Glutamatergic neuron (in vitro differentiated cells): ENCODE results near the gene YJU2. TPM values are rescaled to one million over a fixed set of nuclear protein-coding genes. Genes with fewer than 3 reads are reported as not detected.

Experiments used
- DNase-seq: peaks from one replicate; pipeline ENCODE4 v3.0.0; 2022
- H3K27ac Mint-ChIP-seq: one replicate; pipeline ENCODE4 v1.8.0; 2020; ENCODE audit warnings: mild to moderate bottlenecking, mixed read lengths, inconsistent platforms; ENCODE audit not compliant: unreplicated experiment
- H3K27me3 Mint-ChIP-seq: one replicate; pipeline ENCODE4 v1.8.0; 2020; ENCODE audit warnings: mild to moderate bottlenecking, moderate library complexity, mixed read lengths, inconsistent platforms; ENCODE audit not compliant: unreplicated experiment
- H3K36me3 Mint-ChIP-seq: one replicate; pipeline ENCODE4 v1.8.0; 2020; ENCODE audit warnings: mild to moderate bottlenecking, mixed read lengths, inconsistent platforms; ENCODE audit not compliant: unreplicated experiment
- H3K4me1 Mint-ChIP-seq: one replicate; pipeline ENCODE4 v1.8.0; 2020; ENCODE audit warnings: mild to moderate bottlenecking, low read depth, mixed read lengths, inconsistent platforms; ENCODE audit not compliant: unreplicated experiment
- H3K4me3 Mint-ChIP-seq: one replicate; pipeline ENCODE4 v1.8.0; 2020; ENCODE audit warnings: mild to moderate bottlenecking, mixed read lengths, inconsistent platforms; ENCODE audit not compliant: unreplicated experiment
- H3K9me3 Mint-ChIP-seq: one replicate; pipeline ENCODE4 v1.8.0; 2020; ENCODE audit warnings: mild to moderate bottlenecking, moderate library complexity, mixed read lengths, inconsistent platforms; ENCODE audit not compliant: unreplicated experiment
- CTCF ChIP-seq: fragments of 200-600 bp; sonication (generic); IDR thresholded peaks from one replicate; pipeline ENCODE4 v1.5.0; 2021; ENCODE audit not compliant: partially characterized antibody, unreplicated experiment
- total RNA-seq: library from RNA; stranded (reverse); fragmentation: NEBNext Ultra II Directional; extraction: Animal tissue kit (Norgen Biotek cat#: 25700); gene quantifications from one replicate; pipeline ENCODE4 v1.2.1, GENCODE V29; 2021; ENCODE audit not compliant: unreplicated experiment

The YJU2 gene
- total RNA-seq, 1 donor from 2014 or later: 18.7 TPM

- no peak for DNase-seq
- no peak overlapping the region for H3K27ac Mint-ChIP-seq
- peaks cover 8% of the 10 kb centered on the region for H3K9me3 Mint-ChIP-seq
- no peaks in the 10 kb centered on the region for H3K36me3 Mint-ChIP-seq
- no peak for TF ChIP-seq CTCF
- H3K4me3 Mint-ChIP-seq: peak overlapping the region; percentile 16
- H3K4me1 Mint-ChIP-seq: peaks cover 6% of the 10 kb centered on the region
- H3K27me3 Mint-ChIP-seq: peaks cover 10% of the 10 kb centered on the region
Observed at GRCh38 chr19:4301590-4302242, 54.8 kb downstream of the YJU2 start.

- peak within 1 kb of the TSS; percentile 16 for H3K4me3 Mint-ChIP-seq
- peaks cover 7% of the 10 kb centered on the region for H3K4me1 Mint-ChIP-seq
- DNase-seq: no peak
- H3K27ac Mint-ChIP-seq: no peak within 1 kb of the TSS
- peaks cover 8% of the 10 kb centered on the region for H3K9me3 Mint-ChIP-seq
- peaks cover 12% of the 10 kb centered on the region for H3K27me3 Mint-ChIP-seq
- H3K36me3 Mint-ChIP-seq: no peaks in the 10 kb centered on the region
- no peak for TF ChIP-seq CTCF
Observed at GRCh38 chr19:4302243-4302640, 55.4 kb downstream of the YJU2 start, which contains the start of gene TMIGD2. Gene TMIGD2 (minus strand): TSS chr19:4302389. CDS start chr19:4302385, 4 bp downstream.

GRCh38 chr19:4303819-4304537, 57.1 kb downstream of the YJU2 start:
- Mint-ChIP-seq H3K4me3 (peak overlapping the region; percentile 85), H3K36me3 (no peaks in the 10 kb centered on the region), H3K27me3 (peaks cover 12% of the 10 kb centered on the region), H3K27ac (peak overlapping the region; percentile 66), H3K4me1 (peaks cover 7% of the 10 kb centered on the region), H3K9me3 (peaks cover 8% of the 10 kb centered on the region)
- no peak for TF ChIP-seq CTCF
- DNase-seq: no peak

GRCh38 chr19:4304538-4305256, 57.8 kb downstream of the YJU2 start, which contains the start of gene FSD1:
Gene FSD1 (plus strand): TSS chr19:4304598. CDS start chr19:4304747, 149 bp downstream.
- Mint-ChIP-seq H3K27ac (peak within 1 kb of the TSS; percentile 66), H3K27me3 (peaks cover 12% of the 10 kb centered on the region), H3K36me3 (no peaks in the 10 kb centered on the region), H3K9me3 (peaks cover 8% of the 10 kb centered on the region), H3K4me3 (peak within 1 kb of the TSS; percentile 85), H3K4me1 (peaks cover 7% of the 10 kb centered on the region)
- peak; percentile 95 for DNase-seq
- no peak for TF ChIP-seq CTCF
